CD4-positive, alpha-beta T cell treated with Interleukin-15 for 4 hours (primary cell): ENCODE results near the gene ZNF358.
A peak's percentile ranks its signal among the peaks of the same experiment; 100 is the strongest.
"Not testable (repeated sequence)": the region's sequence is repeated elsewhere in the genome, so short reads cannot be mapped to it uniquely, and the experiment has no call there.

Experiments
- DNase-seq: peaks from one replicate; pipeline ENCODE4 v3.0.0-alpha.2; 2020; ENCODE audit warnings: low spot score

Gene ZNF358

GRCh38 chr19:7535998-7536695 is 20.2 kb downstream of the ZNF358 start:
- DNase-seq = no peak

GRCh38 chr19:7538990-7539389 is 23.1 kb downstream of the ZNF358 start:
- DNase-seq = not testable (repeated sequence)

- no peak for DNase-seq
Measured at GRCh38 chr19:7539827-7540425, 24.0 kb downstream of the ZNF358 start.

- no peak for DNase-seq
Measured at GRCh38 chr19:7540761-7541474, 25.0 kb downstream of the ZNF358 start.

- DNase-seq = no peak
Measured at GRCh38 chr19:7541475-7541824, 25.5 kb downstream of the ZNF358 start.

GRCh38 chr19:7541828-7542443 is 26.0 kb downstream of the ZNF358 start:
- DNase-seq = no peak

- no peak for DNase-seq
Measured at GRCh38 chr19:7542556-7543348, 26.8 kb downstream of the ZNF358 start.

GRCh38 chr19:7544626-7545025 is 28.7 kb downstream of the ZNF358 start:
- no peak for DNase-seq

- no peak for DNase-seq
Measured at GRCh38 chr19:7545300-7545699, 29.4 kb downstream of the ZNF358 start.

- no peak for DNase-seq
Measured at GRCh38 chr19:7545904-7546303, 30.0 kb downstream of the ZNF358 start.

- no peak for DNase-seq
Measured at GRCh38 chr19:7547159-7547558, 31.3 kb downstream of the ZNF358 start.

GRCh38 chr19:7549429-7550148 is 33.7 kb downstream of the ZNF358 start:
- no peak for DNase-seq

- no peak for DNase-seq
Measured at GRCh38 chr19:7550169-7550770, 34.4 kb downstream of the ZNF358 start.

GRCh38 chr19:7550987-7551761 is 35.3 kb downstream of the ZNF358 start:
- DNase-seq = peak; percentile 20

- no peak for DNase-seq
Measured at GRCh38 chr19:7552781-7553180, 36.9 kb downstream of the ZNF358 start.

GRCh38 chr19:7554565-7554964 is 38.7 kb downstream of the ZNF358 start:
- no peak for DNase-seq

- no peak for DNase-seq
Measured at GRCh38 chr19:7554990-7555864, 39.3 kb downstream of the ZNF358 start.

GRCh38 chr19:7556696-7557315 is 40.9 kb downstream of the ZNF358 start:
- DNase-seq = no peak

- DNase-seq = no peak
Measured at GRCh38 chr19:7558667-7559066, 42.8 kb downstream of the ZNF358 start.
